ENCODE measurements around the gene DPM3. TPM values are rescaled to one million over a fixed set of nuclear protein-coding genes. Genes with fewer than 3 reads are reported as not detected.

DPM3 gene
- total and polyA plus RNA-seq, 2 of the 13 experiments (the other 11 are each of a cell fraction or from before 2014, with no cell fraction given): 23.2 to 53.4 TPM

DNA sequence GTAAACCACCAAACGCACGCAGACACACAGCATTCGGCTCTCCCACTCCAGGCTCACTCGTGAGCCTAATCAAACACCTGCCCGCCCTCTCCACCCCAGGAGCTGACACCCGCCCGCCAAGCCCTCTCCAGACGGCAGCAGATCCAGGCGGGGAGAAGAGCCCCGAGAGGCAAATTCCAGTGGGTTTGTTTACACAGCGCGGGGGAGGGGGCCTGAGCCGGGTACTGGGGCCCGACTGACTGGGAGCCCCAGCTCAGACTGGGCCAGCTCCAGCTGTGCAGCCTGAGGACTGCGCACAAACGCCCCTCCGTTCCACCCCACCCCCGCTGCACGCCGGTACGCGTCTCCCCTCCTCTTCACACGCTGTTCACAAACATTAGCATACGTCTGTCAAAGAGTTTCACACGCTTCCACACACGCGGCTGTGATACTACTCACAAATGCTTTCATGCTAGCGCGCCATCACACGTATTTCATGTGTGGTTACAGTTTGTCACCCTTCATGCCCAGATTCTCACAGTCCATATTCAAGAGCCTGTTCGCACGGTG, 13.7 kb downstream of the DPM3 start (continued):
- TF ChIP-seq, protein P1, sequence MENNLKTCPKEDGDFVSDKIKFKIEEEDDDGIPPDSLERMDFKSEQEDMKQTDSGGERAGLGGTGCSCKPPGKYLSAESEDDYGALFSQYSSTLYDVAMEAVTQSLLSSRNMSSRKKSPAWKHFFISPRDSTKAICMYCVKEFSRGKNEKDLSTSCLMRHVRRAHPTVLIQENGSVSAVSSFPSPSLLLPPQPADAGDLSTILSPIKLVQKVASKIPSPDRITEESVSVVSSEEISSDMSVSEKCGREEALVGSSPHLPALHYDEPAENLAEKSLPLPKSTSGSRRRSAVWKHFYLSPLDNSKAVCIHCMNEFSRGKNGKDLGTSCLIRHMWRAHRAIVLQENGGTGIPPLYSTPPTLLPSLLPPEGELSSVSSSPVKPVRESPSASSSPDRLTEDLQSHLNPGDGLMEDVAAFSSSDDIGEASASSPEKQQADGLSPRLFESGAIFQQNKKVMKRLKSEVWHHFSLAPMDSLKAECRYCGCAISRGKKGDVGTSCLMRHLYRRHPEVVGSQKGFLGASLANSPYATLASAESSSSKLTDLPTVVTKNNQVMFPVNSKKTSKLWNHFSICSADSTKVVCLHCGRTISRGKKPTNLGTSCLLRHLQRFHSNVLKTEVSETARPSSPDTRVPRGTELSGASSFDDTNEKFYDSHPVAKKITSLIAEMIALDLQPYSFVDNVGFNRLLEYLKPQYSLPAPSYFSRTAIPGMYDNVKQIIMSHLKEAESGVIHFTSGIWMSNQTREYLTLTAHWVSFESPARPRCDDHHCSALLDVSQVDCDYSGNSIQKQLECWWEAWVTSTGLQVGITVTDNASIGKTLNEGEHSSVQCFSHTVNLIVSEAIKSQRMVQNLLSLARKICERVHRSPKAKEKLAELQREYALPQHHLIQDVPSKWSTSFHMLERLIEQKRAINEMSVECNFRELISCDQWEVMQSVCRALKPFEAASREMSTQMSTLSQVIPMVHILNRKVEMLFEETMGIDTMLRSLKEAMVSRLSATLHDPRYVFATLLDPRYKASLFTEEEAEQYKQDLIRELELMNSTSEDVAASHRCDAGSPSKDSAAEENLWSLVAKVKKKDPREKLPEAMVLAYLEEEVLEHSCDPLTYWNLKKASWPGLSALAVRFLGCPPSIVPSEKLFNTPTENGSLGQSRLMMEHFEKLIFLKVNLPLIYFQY (CRISPR knock-in tag; IDR thresholded peaks at IDR 0.05; ENCODE audit: borderline replicate concordance): no peak
- TF ChIP-seq FOXP1 (IDR thresholded peaks at IDR 0.05) (no peak), FOXP1 (CRISPR knock-in tag; IDR thresholded peaks at IDR 0.05) (peak; percentile 32; the same call in 1 of the 2 replicates), ZFP82 (CRISPR knock-in tag; IDR thresholded peaks at IDR 0.05; ENCODE audit: borderline replicate concordance) (peak; percentile 14; the same call in 1 of the 2 replicates), ZFYVE20 (CRISPR knock-in tag; IDR thresholded peaks at IDR 0.05; ENCODE audit: borderline replicate concordance, low read depth) (no peak), IKZF4 (CRISPR knock-in tag; IDR thresholded peaks at IDR 0.05; ENCODE audit: borderline replicate concordance, low read depth, not compliant biosample characterization) (no peak), SNRNP70 (IDR thresholded peaks at IDR 0.05; ENCODE audit: low read depth, low read length) (no peak), ASH2L (IDR thresholded peaks at IDR 0.05; ENCODE audit: insufficient read length, low read depth, low read length) (peak; percentile 24), ARNT (IDR thresholded peaks at IDR 0.05) (no peak), ZNF777 (CRISPR knock-in tag; IDR thresholded peaks at IDR 0.05) (no peak), ZNF20 (CRISPR knock-in tag; IDR thresholded peaks at IDR 0.05) (no peak), ZNF619 (CRISPR knock-in tag; IDR thresholded peaks at IDR 0.05) (no peak), HOXA3 (CRISPR knock-in tag; IDR thresholded peaks at IDR 0.05) (no peak), FOXA3 (CRISPR knock-in tag; IDR thresholded peaks at IDR 0.05) (peak; percentile 75), ZFP90 (CRISPR knock-in tag; IDR thresholded peaks at IDR 0.05; ENCODE audit: borderline replicate concordance) (no peak), MTA1 (CRISPR knock-in tag; IDR thresholded peaks at IDR 0.05; ENCODE audit: borderline replicate concordance) (no peak; the same call in 1 of the 2 replicates), IKZF1 (IDR thresholded peaks at IDR 0.05) (no peak), ZNF781 (CRISPR knock-in tag; IDR thresholded peaks at IDR 0.05; ENCODE audit: borderline replicate concordance, not compliant biosample characterization) (peak; percentile 33), ZNF780A (CRISPR knock-in tag; IDR thresholded peaks at IDR 0.05) (no peak), ZNF557 (CRISPR knock-in tag; IDR thresholded peaks at IDR 0.05) (no peak), ZFP37 (CRISPR knock-in tag; IDR thresholded peaks at IDR 0.05; ENCODE audit: borderline replicate concordance) (no peak), STAT5B (CRISPR knock-in tag; IDR thresholded peaks at IDR 0.05) (no peak), RFXANK (CRISPR knock-in tag; IDR thresholded peaks at IDR 0.05) (no peak), HDAC2 (CRISPR knock-in tag; IDR thresholded peaks at IDR 0.05) (no peak), ZFP36 (IDR thresholded peaks at IDR 0.05; ENCODE audit: borderline replicate concordance, low read depth, low read length, partially characterized antibody) (no peak), ZNF761 (CRISPR knock-in tag; conservative IDR thresholded peaks at IDR 0.05) (no peak), RFX3 (CRISPR knock-in tag; IDR thresholded peaks at IDR 0.05) (no peak)
- TF ChIP-seq, protein P2, sequence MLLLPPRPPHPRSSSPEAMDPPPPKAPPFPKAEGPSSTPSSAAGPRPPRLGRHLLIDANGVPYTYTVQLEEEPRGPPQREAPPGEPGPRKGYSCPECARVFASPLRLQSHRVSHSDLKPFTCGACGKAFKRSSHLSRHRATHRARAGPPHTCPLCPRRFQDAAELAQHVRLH (CRISPR knock-in tag; IDR thresholded peaks at IDR 0.05; ENCODE audit: borderline replicate concordance, low read depth): no peak; the same call in 1 of the 2 replicates
- TF ChIP-seq, protein P3, sequence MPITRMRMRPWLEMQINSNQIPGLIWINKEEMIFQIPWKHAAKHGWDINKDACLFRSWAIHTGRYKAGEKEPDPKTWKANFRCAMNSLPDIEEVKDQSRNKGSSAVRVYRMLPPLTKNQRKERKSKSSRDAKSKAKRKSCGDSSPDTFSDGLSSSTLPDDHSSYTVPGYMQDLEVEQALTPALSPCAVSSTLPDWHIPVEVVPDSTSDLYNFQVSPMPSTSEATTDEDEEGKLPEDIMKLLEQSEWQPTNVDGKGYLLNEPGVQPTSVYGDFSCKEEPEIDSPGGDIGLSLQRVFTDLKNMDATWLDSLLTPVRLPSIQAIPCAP (CRISPR knock-in tag; IDR thresholded peaks at IDR 0.05; ENCODE audit: low read depth): no peak
